Measurements from ENCODE around the gene TSR3.
A peak's percentile ranks its signal among the peaks of the same experiment; 100 is the strongest.

Gene TSR3

DNA sequence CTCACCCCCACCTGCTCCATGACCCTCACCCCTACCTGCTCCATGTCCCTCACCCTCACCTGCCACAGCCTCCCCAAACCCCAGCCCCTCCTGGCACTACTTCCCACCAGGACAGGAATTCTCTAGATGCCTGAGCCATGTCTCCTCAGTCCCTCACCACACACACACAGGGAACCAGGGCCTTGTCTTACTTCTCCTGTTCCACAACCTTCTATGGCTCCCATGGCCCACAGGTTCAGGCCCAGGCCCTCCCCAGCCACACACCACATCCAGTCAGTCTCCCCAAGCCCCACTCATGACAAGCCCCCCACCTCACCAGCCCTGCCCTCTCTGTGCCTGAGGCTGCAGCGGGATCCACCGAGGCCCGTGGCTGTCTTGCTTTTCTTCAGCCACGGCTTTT, 45.3 kb downstream of the TSR3 start:
- no peak for DNase-seq

DNA sequence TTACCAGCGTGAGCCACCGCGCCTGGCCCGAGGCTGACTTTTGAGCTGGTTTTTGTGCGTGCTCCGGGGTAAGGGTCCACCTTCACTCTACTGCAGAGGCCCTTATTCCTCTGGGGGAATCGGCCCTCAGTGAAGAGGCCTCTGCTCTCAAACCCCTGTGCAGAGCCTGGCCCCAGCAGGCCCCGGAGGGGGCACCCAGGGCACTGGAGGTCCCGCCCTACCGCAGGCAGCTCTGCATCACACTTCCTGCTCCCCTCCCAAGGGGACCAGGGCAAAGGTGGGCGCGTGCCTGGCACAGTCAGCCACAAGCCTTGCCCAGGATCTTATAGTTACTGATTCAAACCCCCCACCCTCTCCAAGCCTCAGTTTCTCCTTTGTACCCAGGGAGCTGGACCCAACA, 45.9 kb downstream of the TSR3 start:
- no peak for DNase-seq

DNA sequence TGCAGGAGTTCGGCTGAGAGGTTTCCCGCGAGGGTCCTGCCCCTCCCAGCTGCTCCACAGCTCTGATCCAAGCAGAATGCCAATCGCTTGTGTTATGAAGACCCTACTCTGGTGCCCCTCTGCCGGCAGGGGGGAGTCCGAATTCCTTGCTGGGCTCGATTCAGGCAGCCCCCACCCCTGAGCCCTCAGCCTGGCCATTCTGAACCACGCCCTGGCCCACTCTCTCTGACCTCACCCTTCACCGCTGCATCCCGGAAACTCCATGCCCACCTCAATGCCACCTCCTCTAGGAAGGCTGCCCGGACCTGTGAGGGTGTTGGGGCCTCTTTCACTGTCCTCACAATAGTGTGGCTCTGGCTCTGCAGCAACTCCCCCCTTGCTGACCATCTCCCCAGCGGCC, 50.1 kb downstream of the TSR3 start:
- no peak for DNase-seq

DNA sequence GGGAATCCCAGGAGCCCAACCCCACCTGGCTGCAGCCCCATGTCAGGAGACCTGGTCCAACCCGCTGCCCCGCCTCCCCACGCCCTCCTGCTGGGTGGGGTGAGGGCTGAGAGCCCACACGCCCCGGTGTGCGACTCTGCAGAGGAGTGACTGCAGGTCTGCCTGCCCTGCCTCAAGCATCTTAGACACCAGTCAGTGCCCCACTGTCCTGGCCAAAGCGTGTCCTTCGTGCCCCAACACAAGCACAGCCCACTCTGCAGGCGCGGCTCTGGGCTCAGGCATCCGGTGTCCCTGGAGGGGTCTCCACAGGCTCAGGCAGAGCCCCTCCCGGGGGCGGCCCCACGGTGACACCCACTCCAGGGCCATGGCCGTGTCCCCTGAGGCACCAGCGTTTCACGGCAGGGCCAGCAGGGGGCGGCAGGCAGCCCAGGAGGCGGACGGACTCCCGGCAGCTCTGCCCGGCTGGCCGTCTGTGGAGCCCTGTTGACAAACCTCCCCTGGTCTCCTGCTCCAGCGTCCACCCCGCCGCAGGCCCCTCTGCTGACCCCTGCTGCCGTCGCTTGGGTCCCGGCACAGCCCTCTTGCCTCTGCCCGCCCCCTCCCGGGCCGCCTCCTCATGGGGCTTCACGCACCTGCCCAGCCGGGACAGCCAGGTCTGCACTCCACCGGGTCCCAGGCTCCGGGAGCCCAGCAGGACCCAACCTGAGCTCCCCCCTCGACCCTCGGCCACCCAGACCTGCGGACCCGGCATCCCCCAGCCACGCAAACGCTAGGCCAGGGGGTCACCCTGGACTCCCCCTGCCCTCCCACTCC, 50.8 kb downstream of the TSR3 start:
- DNase-seq, result peak; percentile 75

DNA sequence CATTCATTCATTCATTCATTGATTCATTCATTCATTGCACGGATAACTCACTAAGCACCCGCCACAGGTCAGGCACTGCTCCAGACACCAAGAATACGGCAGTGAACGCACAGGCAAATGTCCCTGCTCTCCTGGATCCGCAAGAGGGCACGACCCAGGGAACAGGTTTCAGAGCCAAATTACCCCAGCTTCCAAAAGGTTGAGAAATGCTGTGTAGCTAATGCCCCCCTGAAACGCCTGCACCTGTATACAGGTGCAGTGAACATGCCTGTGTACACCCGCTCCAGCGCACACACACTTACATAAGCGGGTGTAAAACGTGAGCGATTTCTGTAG, 51.8 kb downstream of the TSR3 start:
- DNase-seq, result no peak
